T-helper 17 cell (primary cell): ENCODE results near the gene ESRRB. TPM values are rescaled to one million over a fixed set of nuclear protein-coding genes. Genes with fewer than 3 reads are reported as not detected.

Experiments used
- ATAC-seq: fragments of 150-1000 bp; cut with Tn5 transposase; 2 replicates; pipeline ENCODE4 v1.10.0; 2021; ENCODE audit warnings: mild to moderate bottlenecking, moderate library complexity
- DNase-seq, 3 donors: peaks; one replicate each; pipeline versions ENCODE4 v3.0.0 to v3.0.0-alpha.2; 2020 to 2021
- H3K9me3 ChIP-seq: one replicate; pipeline ENCODE4 v1.7.0; 2013; ENCODE audit warnings: low read length, mild to moderate bottlenecking; ENCODE audit not compliant: control insufficient read depth, poor library complexity, severe bottlenecking
- H3K27ac Mint-ChIP-seq: one replicate; pipeline ENCODE4 v1.8.0; 2022; ENCODE audit warnings: mild to moderate bottlenecking, moderate library complexity, mixed read lengths
- H3K27me3 Mint-ChIP-seq: one replicate; pipeline ENCODE4 v1.8.0; 2022; ENCODE audit warnings: mixed read lengths
- H3K36me3 Mint-ChIP-seq: one replicate; pipeline ENCODE4 v1.8.0; 2022; ENCODE audit warnings: low read depth, mixed read lengths
- H3K4me1 Mint-ChIP-seq: one replicate; pipeline ENCODE4 v1.8.0; 2022; ENCODE audit warnings: mild to moderate bottlenecking, mixed read lengths
- H3K4me3 Mint-ChIP-seq: one replicate; pipeline ENCODE4 v1.8.0; 2022; ENCODE audit warnings: mild to moderate bottlenecking, moderate library complexity, mixed read lengths
- total RNA-seq, 4 donors: library from RNA in 2 of 4; stranded (reverse) in 2 of 4; gene quantifications; one replicate each; pipeline ENCODE4 v1.2.3 and lab custom pipeline; 2022 to 2026

ESRRB gene
- total RNA-seq, 2 donors from 2014 or later: 0.40 TPM; not detected in 1

- no peaks in the 10 kb centered on the region for H3K9me3 ChIP-seq
- H3K4me1 Mint-ChIP-seq: peaks cover 3% of the 10 kb centered on the region
- H3K27me3 Mint-ChIP-seq: peaks cover 30% of the 10 kb centered on the region
Observed at GRCh38 chr14:76488551-76488950, 112.6 kb downstream of the ESRRB start.

GRCh38 chr14:76489667-76490066, 113.7 kb downstream of the ESRRB start:
- H3K27ac Mint-ChIP-seq: no peak overlapping the region
- ATAC-seq (no peak), DNase-seq (no peak)
- H3K4me1 Mint-ChIP-seq: peaks cover 3% of the 10 kb centered on the region
- H3K4me3 Mint-ChIP-seq: no peak overlapping the region
- no peaks in the 10 kb centered on the region for H3K9me3 ChIP-seq
- peaks cover 30% of the 10 kb centered on the region for H3K27me3 Mint-ChIP-seq
- no peaks in the 10 kb centered on the region for H3K36me3 Mint-ChIP-seq

More at GRCh38 chr14:76488551-76488950, 112.6 kb downstream of the ESRRB start:
- Mint-ChIP-seq H3K36me3 (no peaks in the 10 kb centered on the region), H3K27ac (no peak overlapping the region), H3K4me3 (no peak overlapping the region)
- DNase-seq (no peak), ATAC-seq (no peak)

- Mint-ChIP-seq H3K4me3 (no peak overlapping the region), H3K27me3 (peaks cover 30% of the 10 kb centered on the region), H3K27ac (no peak overlapping the region)
Observed at GRCh38 chr14:76490111-76490510, 114.2 kb downstream of the ESRRB start.

GRCh38 chr14:76490735-76491134, 114.8 kb downstream of the ESRRB start:
- H3K36me3 Mint-ChIP-seq: no peaks in the 10 kb centered on the region

More at GRCh38 chr14:76490111-76490510, 114.2 kb downstream of the ESRRB start:
- no peak for DNase-seq
- no peaks in the 10 kb centered on the region for H3K9me3 ChIP-seq
- Mint-ChIP-seq H3K36me3 (no peaks in the 10 kb centered on the region), H3K4me1 (peaks cover 3% of the 10 kb centered on the region)
- ATAC-seq: no peak

GRCh38 chr14:76491172-76491930, 115.4 kb downstream of the ESRRB start:
- H3K27me3 Mint-ChIP-seq: peaks cover 36% of the 10 kb centered on the region
- peaks cover 3% of the 10 kb centered on the region for H3K4me1 Mint-ChIP-seq
- H3K9me3 ChIP-seq: no peaks in the 10 kb centered on the region
- H3K27ac Mint-ChIP-seq: no peak overlapping the region
- no peak overlapping the region for H3K4me3 Mint-ChIP-seq
- ATAC-seq: no peak
- peaks cover 3% of the 10 kb centered on the region for H3K36me3 Mint-ChIP-seq
- no peak for DNase-seq

More at GRCh38 chr14:76490735-76491134, 114.8 kb downstream of the ESRRB start:
- ATAC-seq (no peak), DNase-seq (no peak)
- H3K4me3 Mint-ChIP-seq: no peak overlapping the region
- no peaks in the 10 kb centered on the region for H3K9me3 ChIP-seq
- peaks cover 30% of the 10 kb centered on the region for H3K27me3 Mint-ChIP-seq
- H3K4me1 Mint-ChIP-seq: peaks cover 3% of the 10 kb centered on the region
- no peak overlapping the region for H3K27ac Mint-ChIP-seq

GRCh38 chr14:76495983-76496382, 120.0 kb downstream of the ESRRB start:
- ATAC-seq (no peak), DNase-seq (no peak)
- Mint-ChIP-seq H3K27me3 (peaks cover 41% of the 10 kb centered on the region), H3K4me3 (no peak overlapping the region), H3K36me3 (peaks cover 3% of the 10 kb centered on the region), H3K4me1 (no peaks in the 10 kb centered on the region), H3K27ac (no peak overlapping the region)
- no peaks in the 10 kb centered on the region for H3K9me3 ChIP-seq

- peaks cover 37% of the 10 kb centered on the region for H3K27me3 Mint-ChIP-seq
- ATAC-seq: no peak
- no peaks in the 10 kb centered on the region for H3K9me3 ChIP-seq
- DNase-seq: no peak
- H3K4me3 Mint-ChIP-seq: no peak overlapping the region
- H3K4me1 Mint-ChIP-seq: no peaks in the 10 kb centered on the region
- H3K36me3 Mint-ChIP-seq: peaks cover 3% of the 10 kb centered on the region
- H3K27ac Mint-ChIP-seq: no peak overlapping the region
Observed at GRCh38 chr14:76496595-76496994, 120.7 kb downstream of the ESRRB start.

- peaks cover 40% of the 10 kb centered on the region for H3K27me3 Mint-ChIP-seq
- no peak overlapping the region for H3K4me3 Mint-ChIP-seq
- no peaks in the 10 kb centered on the region for H3K9me3 ChIP-seq
- H3K4me1 Mint-ChIP-seq: no peaks in the 10 kb centered on the region
- peaks cover 3% of the 10 kb centered on the region for H3K36me3 Mint-ChIP-seq
- ATAC-seq (no peak), DNase-seq (no peak)
- no peak overlapping the region for H3K27ac Mint-ChIP-seq
Observed at GRCh38 chr14:76497550-76498462, 121.9 kb downstream of the ESRRB start.

GRCh38 chr14:76498463-76498935, 122.6 kb downstream of the ESRRB start:
- Mint-ChIP-seq H3K4me3 (no peak overlapping the region), H3K36me3 (peaks cover 3% of the 10 kb centered on the region), H3K27me3 (peaks cover 40% of the 10 kb centered on the region), H3K27ac (no peak overlapping the region), H3K4me1 (no peaks in the 10 kb centered on the region)
- ATAC-seq: no peak
- H3K9me3 ChIP-seq: no peaks in the 10 kb centered on the region
- DNase-seq: no peak

GRCh38 chr14:76498976-76499375, 123.0 kb downstream of the ESRRB start:
- ATAC-seq (no peak), DNase-seq (no peak)
- Mint-ChIP-seq H3K4me3 (no peak overlapping the region), H3K27me3 (peaks cover 43% of the 10 kb centered on the region), H3K36me3 (peaks cover 3% of the 10 kb centered on the region), H3K4me1 (no peaks in the 10 kb centered on the region), H3K27ac (no peak overlapping the region)
- H3K9me3 ChIP-seq: no peaks in the 10 kb centered on the region

- H3K9me3 ChIP-seq: no peaks in the 10 kb centered on the region
- Mint-ChIP-seq H3K4me3 (no peak overlapping the region), H3K27ac (no peak overlapping the region), H3K4me1 (no peaks in the 10 kb centered on the region), H3K36me3 (peaks cover 3% of the 10 kb centered on the region), H3K27me3 (peaks cover 47% of the 10 kb centered on the region)
- DNase-seq: no peak
- ATAC-seq: no peak
Observed at GRCh38 chr14:76499399-76499798, 123.5 kb downstream of the ESRRB start.

GRCh38 chr14:76500011-76500410, 124.1 kb downstream of the ESRRB start:
- ATAC-seq: no peak
- Mint-ChIP-seq H3K4me1 (no peaks in the 10 kb centered on the region), H3K27ac (no peak overlapping the region), H3K27me3 (peaks cover 51% of the 10 kb centered on the region), H3K36me3 (peaks cover 3% of the 10 kb centered on the region), H3K4me3 (no peak overlapping the region)
- H3K9me3 ChIP-seq: no peaks in the 10 kb centered on the region
- DNase-seq: no peak

GRCh38 chr14:76500480-76500879, 124.5 kb downstream of the ESRRB start:
- no peaks in the 10 kb centered on the region for H3K9me3 ChIP-seq
- Mint-ChIP-seq H3K4me1 (no peaks in the 10 kb centered on the region), H3K27me3 (peaks cover 53% of the 10 kb centered on the region), H3K36me3 (peaks cover 3% of the 10 kb centered on the region), H3K27ac (no peak overlapping the region), H3K4me3 (no peak overlapping the region)
- DNase-seq: no peak
- ATAC-seq: no peak
